Endothelial cell of umbilical vein (primary cell): Measurements from ENCODE around the gene BCL2L14. TPM values are rescaled to one million over a fixed set of nuclear protein-coding genes. Genes with fewer than 3 reads are reported as not detected.

Experiments
- BruUV-seq: library from RNA; stranded (reverse); fragments of 400-500 nt; replicated peaks from 2 replicates; lab custom pipeline; 2021; lab: Mats Ljungman, UMichigan
- CTCF ChIA-PET: fragments of 300-600, 350-600 bp; sonication (Branson Sonifier 250); formaldehyde crosslinking; loops from one replicate; lab custom pipeline; 2021; ENCODE audit warnings: antibody characterized with exemption, inconsistent platforms; lab: Charles Lee
- POLR2A ChIA-PET: fragments of 300-600, 350-600 bp; sonication (Branson Sonifier 250); formaldehyde crosslinking; loops from one replicate; lab custom pipeline; 2021; ENCODE audit warnings: antibody characterized with exemption, inconsistent platforms; lab: Charles Lee
- DNase-seq: peaks from one replicate; pipeline ENCODE4 v3.0.0-alpha.2; 2011; ENCODE audit warnings: low read depth, low spot score
- FAIRE-seq: peaks from 2 replicates; lab custom pipeline; 2011; peaks lifted over from hg19 to GRCh38; lab: Jason Lieb, UNC
- H2AFZ ChIP-seq: 2 replicates; pipeline ENCODE4 v1.6.0; 2012; ENCODE audit warnings: low read depth, low read length, control low read depth, inconsistent platforms
- H3K27ac ChIP-seq: 2 replicates; pipeline ENCODE4 v1.5.1; 2011; ENCODE audit warnings: low read depth, mild to moderate bottlenecking, control low read depth, low read length, moderate library complexity; ENCODE audit not compliant: insufficient read depth
- H3K27me3 ChIP-seq, 2 experiments: 2 replicates each; pipeline versions ENCODE4 v1.6.0 to v1.6.1; 2011; ENCODE audit warnings: low read length in 2 of 2, mixed read lengths in 1 of 2; ENCODE audit not compliant: control insufficient read depth in 2 of 2, insufficient read depth in 2 of 2
- H3K36me3 ChIP-seq, 2 experiments: 2 replicates in 1 of 2; 3 replicates in 1 of 2; pipeline ENCODE4 v1.5.1; 2011; ENCODE audit warnings: low read length in 2 of 2, mild to moderate bottlenecking in 1 of 2, moderate library complexity in 1 of 2; ENCODE audit not compliant: control insufficient read depth in 2 of 2, insufficient read depth in 2 of 2; ENCODE audit errors: extremely low read depth in 1 of 2
- H3K4me1 ChIP-seq: 3 replicates; pipeline ENCODE4 v1.5.1; 2011; ENCODE audit warnings: mild to moderate bottlenecking, low read length; ENCODE audit not compliant: control insufficient read depth, insufficient read depth; ENCODE audit errors: extremely low read depth
- H3K4me2 ChIP-seq: 2 replicates; pipeline ENCODE4 v1.6.1; 2011; ENCODE audit warnings: low read length, control low read depth, mixed read lengths; ENCODE audit not compliant: insufficient read depth
- H3K4me3 ChIP-seq, 3 experiments: fragments of 200-600 bp in 1 of 3; sonication (generic), shearing (Covaris generic) in 1 of 3; replicated peaks in 1 of 3; 2 replicates each; pipeline ENCODE4 v1.5.1; 2011 to 2016; ENCODE audit warnings: control low read depth in 3 of 3, low read length in 3 of 3, mild to moderate bottlenecking in 2 of 3, inconsistent platforms in 1 of 3, low read depth in 1 of 3, moderate library complexity in 1 of 3; ENCODE audit not compliant: insufficient read depth in 1 of 3
- H3K79me2 ChIP-seq: 2 replicates; pipeline ENCODE4 v1.6.0; 2012; ENCODE audit warnings: low read length, inconsistent platforms; ENCODE audit not compliant: control insufficient read depth, insufficient read depth
- H3K9ac ChIP-seq: replicated peaks from 2 replicates; pipeline ENCODE3; 2011; ENCODE audit warnings: low read length, control low read depth; ENCODE audit not compliant: insufficient read depth; ENCODE audit errors: extremely low read depth
- H3K9me1 ChIP-seq: replicated peaks from 3 replicates; pipeline ENCODE4 v1.6.0; 2011; ENCODE audit warnings: mild to moderate bottlenecking, low read length; ENCODE audit not compliant: control insufficient read depth, insufficient read depth; ENCODE audit errors: extremely low read depth
- H3K9me3 ChIP-seq: replicated peaks from 2 replicates; pipeline ENCODE4 v1.5.1; 2012; ENCODE audit warnings: low read length, inconsistent platforms; ENCODE audit not compliant: control insufficient read depth, insufficient read depth
- H4K20me1 ChIP-seq: replicated peaks from 2 replicates; pipeline ENCODE3; 2011; ENCODE audit warnings: mild to moderate bottlenecking, low read length; ENCODE audit not compliant: control insufficient read depth, insufficient read depth; ENCODE audit errors: extremely low read depth
- EZH2 ChIP-seq: IDR thresholded peaks from 2 replicates; pipeline ENCODE4 v1.6.1; 2012; ENCODE audit warnings: borderline replicate concordance, low read depth, mild to moderate bottlenecking, moderate library complexity, low read length, inconsistent platforms; ENCODE audit not compliant: severe bottlenecking
- FOS ChIP-seq: IDR thresholded peaks from 2 replicates; pipeline ENCODE4 v1.6.1; 2011; ENCODE audit warnings: mild to moderate bottlenecking, low read length, moderate library complexity, borderline replicate concordance; ENCODE audit not compliant: insufficient read depth
- GATA2 ChIP-seq: IDR thresholded peaks from 2 replicates; pipeline ENCODE4 v1.7.0; 2011; ENCODE audit warnings: low read depth, mild to moderate bottlenecking, moderate library complexity, mixed read lengths, low read length; ENCODE audit not compliant: insufficient read length, insufficient read depth
- JUN ChIP-seq: IDR thresholded peaks from 2 replicates; pipeline ENCODE4 v1.6.1; 2011; ENCODE audit warnings: borderline replicate concordance, low read depth; ENCODE audit not compliant: insufficient read length, insufficient read depth
- MYC ChIP-seq: IDR thresholded peaks from one replicate; pipeline ENCODE4 v1.6.1; 2011; ENCODE audit warnings: mild to moderate bottlenecking, low read depth, low read length
- POLR2A ChIP-seq: IDR thresholded peaks from 2 replicates; pipeline ENCODE4 v1.6.1; 2012; ENCODE audit warnings: low read depth, mild to moderate bottlenecking, control low read depth, low read length
- POLR2AphosphoS5 ChIP-seq: IDR thresholded peaks from 2 replicates; pipeline ENCODE4 v1.6.1; 2012; ENCODE audit warnings: low read depth, mild to moderate bottlenecking, control low read depth, low read length, moderate library complexity; ENCODE audit not compliant: insufficient read depth
- dilution Hi-C: fragments of 300-500 bp; cut with MboI; formaldehyde crosslinking; loops from one replicate; pipeline ENCODE4 v1.15.0; 2019; ENCODE audit warnings: low sequenced_read_pairs; ENCODE audit not compliant: extremely low pct_ligation_motif_present
- intact Hi-C: fragments of 100-400 bp; cut with micrococcal nuclease; formaldehyde crosslinking; loops from one replicate; pipeline ENCODE4 v1.10.0; 2022
- polyA plus RNA-seq, 4 experiments: library from polyadenylated mRNA; depleted of rRNA in 3 of 4; stranded (reverse) in 3 of 4; unstranded in 1 of 4; fragments of >200 nt; gene quantifications; 2 replicates each; pipeline versions ENCODE4 v1.2.1 to v1.2.3, GENCODE V29; 2011 to 2012; ENCODE audit warnings: missing spikeins in 1 of 4
- total RNA-seq: library from RNA; stranded (reverse); gene quantifications from 2 replicates; pipeline ENCODE4 v1.2.3, GENCODE V29; 2021
- TF ChIP-seq, protein P1 (sequence below): IDR thresholded peaks from 2 replicates; pipeline ENCODE4 v1.6.1; 2011; ENCODE audit not compliant: insufficient read depth, insufficient read length
- TF ChIP-seq, protein P2 (sequence below), 2 donors: IDR thresholded peaks; 1 replicate in 1 of 2; 2 replicates in 1 of 2; pipeline ENCODE4 v1.5.1; 2011; ENCODE audit warnings: low read length in 2 of 2, mild to moderate bottlenecking in 2 of 2, moderate library complexity in 2 of 2, control low read depth in 1 of 2, inconsistent platforms in 1 of 2, low read depth in 1 of 2; ENCODE audit not compliant: insufficient read depth in 1 of 2; ENCODE audit errors: extremely low read depth in 1 of 2

Gene BCL2L14
- total and polyA plus RNA-seq, 2 donors (not counting 3 experiments of a cell fraction or from before 2014, with no cell fraction given) = not detected

DNA sequence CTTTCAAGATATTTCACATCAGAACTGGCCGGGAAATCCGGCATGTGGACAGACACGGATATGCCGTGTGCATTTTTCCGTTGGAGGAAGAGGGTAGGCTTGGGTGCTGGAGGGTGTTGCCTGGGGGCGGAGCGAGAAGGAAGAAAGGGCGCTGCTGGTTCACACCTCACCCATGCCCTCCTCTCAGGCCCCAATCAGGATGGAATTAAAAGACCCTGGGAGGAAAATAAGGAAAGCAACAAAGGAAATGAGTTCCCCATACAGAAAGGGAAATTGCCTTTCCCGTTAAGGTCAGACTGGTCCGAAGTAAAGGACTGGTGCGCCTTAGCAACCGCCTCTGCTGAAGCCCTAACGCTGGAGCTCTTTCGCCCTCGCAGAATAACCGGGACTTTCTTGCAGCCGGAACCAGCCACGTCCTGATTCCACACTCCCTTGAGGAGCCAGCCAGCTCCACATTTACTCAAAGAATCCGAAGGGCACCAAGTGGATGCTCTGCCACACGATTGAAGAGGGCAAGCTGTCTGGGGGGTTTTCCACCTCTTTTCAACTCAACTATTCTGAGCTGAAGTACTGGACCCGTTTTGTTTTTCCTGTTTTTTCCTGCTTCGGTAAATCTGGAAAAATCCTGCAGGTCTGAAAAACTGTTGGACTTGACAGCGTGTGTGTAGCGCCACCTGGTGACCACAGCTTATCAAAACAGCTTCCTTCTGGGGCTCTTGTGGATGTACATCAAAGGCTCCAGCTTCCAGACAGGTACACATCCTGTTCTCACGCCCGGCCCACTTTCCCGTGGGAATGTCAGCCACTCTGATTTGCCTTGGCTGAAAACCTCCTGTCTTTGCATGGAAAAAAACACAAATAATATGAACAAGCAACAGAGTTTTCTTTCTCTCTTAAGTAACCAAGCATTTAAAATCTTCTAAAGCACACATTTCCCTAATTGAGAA, 37.6 kb upstream of the BCL2L14 start:
- BruUV-seq = TSS peak; percentile 19
- POLR2A ChIA-PET = interaction anchor here (0.7 to 1.0 kb wide), 3 partner anchors 233 to 450 kb away, joined by 3 to 4 read pairs (median 3); partner anchors contain the start of gene LRP6

More for the DNA sequence above, 37.6 kb upstream of the BCL2L14 start:
- dilution Hi-C loops = loop anchor here (25.0 kb wide), 1 partner anchor 446 kb away; no protein-coding TSS in a partner anchor
- H3K79me2 ChIP-seq = no peaks in the 10 kb centered on the region
- FAIRE-seq (peak; percentile 97), DNase-seq (peak; percentile 91)
- no peaks in the 10 kb centered on the region for H4K20me1 ChIP-seq
- peak overlapping the region; percentile 97 for H2AFZ ChIP-seq
- peak overlapping the region; percentile 73 for H3K27ac ChIP-seq
- intact Hi-C loops = loop anchor here (1.0 to 5.0 kb wide), 10 partner anchors 148 to 806 kb away; no protein-coding TSS in a partner anchor
- peak overlapping the region; percentile 99 for H3K4me2 ChIP-seq
- H3K4me3 ChIP-seq = peak overlapping the region; percentile 22 to 67 (median 49)
- H3K9me3 ChIP-seq = no peaks in the 10 kb centered on the region
- H3K27me3 ChIP-seq = peaks cover 0 to 1% of the 10 kb centered on the region in 2 experiments
- H3K4me1 ChIP-seq = peaks cover 8% of the 10 kb centered on the region
- peak overlapping the region; percentile 78 for H3K9ac ChIP-seq
- TF ChIP-seq, protein P1, sequence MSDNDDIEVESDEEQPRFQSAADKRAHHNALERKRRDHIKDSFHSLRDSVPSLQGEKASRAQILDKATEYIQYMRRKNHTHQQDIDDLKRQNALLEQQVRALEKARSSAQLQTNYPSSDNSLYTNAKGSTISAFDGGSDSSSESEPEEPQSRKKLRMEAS = no peak
- TF ChIP-seq GATA2 (no peak), MYC (no peak), JUN (no peak), POLR2AphosphoS5 (peak; percentile 30), EZH2 (no peak), POLR2A (peak; percentile 52), FOS (no peak)
- TF ChIP-seq, protein P2, sequence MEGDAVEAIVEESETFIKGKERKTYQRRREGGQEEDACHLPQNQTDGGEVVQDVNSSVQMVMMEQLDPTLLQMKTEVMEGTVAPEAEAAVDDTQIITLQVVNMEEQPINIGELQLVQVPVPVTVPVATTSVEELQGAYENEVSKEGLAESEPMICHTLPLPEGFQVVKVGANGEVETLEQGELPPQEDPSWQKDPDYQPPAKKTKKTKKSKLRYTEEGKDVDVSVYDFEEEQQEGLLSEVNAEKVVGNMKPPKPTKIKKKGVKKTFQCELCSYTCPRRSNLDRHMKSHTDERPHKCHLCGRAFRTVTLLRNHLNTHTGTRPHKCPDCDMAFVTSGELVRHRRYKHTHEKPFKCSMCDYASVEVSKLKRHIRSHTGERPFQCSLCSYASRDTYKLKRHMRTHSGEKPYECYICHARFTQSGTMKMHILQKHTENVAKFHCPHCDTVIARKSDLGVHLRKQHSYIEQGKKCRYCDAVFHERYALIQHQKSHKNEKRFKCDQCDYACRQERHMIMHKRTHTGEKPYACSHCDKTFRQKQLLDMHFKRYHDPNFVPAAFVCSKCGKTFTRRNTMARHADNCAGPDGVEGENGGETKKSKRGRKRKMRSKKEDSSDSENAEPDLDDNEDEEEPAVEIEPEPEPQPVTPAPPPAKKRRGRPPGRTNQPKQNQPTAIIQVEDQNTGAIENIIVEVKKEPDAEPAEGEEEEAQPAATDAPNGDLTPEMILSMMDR (IDR thresholded peaks at IDR 0.05; ENCODE audit: extremely low read depth in 1 of 2, insufficient read depth in 1 of 2, low read depth in 1 of 2, low read length in 2 of 2) = peak; percentile 78 to 82
- H3K36me3 ChIP-seq = no peaks in the 10 kb centered on the region
- CTCF ChIA-PET = interaction anchor here (0.6 to 6.1 kb wide), 94 partner anchors 9 to 1262 kb away, joined by 3 to 429 read pairs (median 5); partner anchors contain the start of gene ETV6
- no peaks in the 10 kb centered on the region for H3K9me1 ChIP-seq
